BJ (cell line): ENCODE measurements around the gene CSNK1G2. TPM values are rescaled to one million over a fixed set of nuclear protein-coding genes. Genes with fewer than 3 reads are reported as not detected.

ENCODE experiments used
- CTCF ChIA-PET: fragments of 350-600 bp; formaldehyde crosslinking; extraction: SDS; loops from one replicate; lab custom pipeline; 2021; ENCODE audit warnings: antibody characterized with exemption, inconsistent platforms; lab: Yijun Ruan, JAX
- POLR2A ChIA-PET: fragments of 300-600 bp; sonication (Branson Sonifier 250); formaldehyde crosslinking; extraction: SDS; loops from one replicate; lab custom pipeline; 2021; ENCODE audit warnings: antibody characterized with exemption; lab: Charles Lee
- DNase-seq: peaks from one replicate; pipeline ENCODE4 v3.0.0-alpha.2; 2011; ENCODE audit warnings: low read depth
- H3K27me3 ChIP-seq: 2 replicates; pipeline ENCODE4 v1.6.0; 2011; ENCODE audit warnings: low read length; ENCODE audit not compliant: control insufficient read depth, insufficient read depth
- H3K36me3 ChIP-seq: 2 replicates; pipeline ENCODE4 v1.5.1; 2011; ENCODE audit warnings: low read length; ENCODE audit not compliant: control insufficient read depth, insufficient read depth
- H3K4me3 ChIP-seq: 2 replicates; pipeline ENCODE4 v1.5.1; 2011; ENCODE audit warnings: low read depth, mild to moderate bottlenecking, control low read depth, low read length
- CTCF ChIP-seq: IDR thresholded peaks from 2 replicates; pipeline ENCODE4 v1.5.1; 2011; ENCODE audit warnings: low read depth, mild to moderate bottlenecking, control low read depth, inconsistent platforms, low read length, moderate library complexity; ENCODE audit not compliant: insufficient read depth
- polyA plus RNA-seq: library from polyadenylated mRNA; depleted of rRNA; stranded (reverse); fragments of >200 nt; gene quantifications from 2 replicates; pipeline ENCODE4 v1.2.3, GENCODE V29; 2011

CSNK1G2 gene
- polyA plus RNA-seq, 1 experiment, result 48.1 TPM

- CTCF ChIA-PET, result no interaction called here
- H3K36me3 ChIP-seq, result peaks cover 24% of the 10 kb centered on the region
Observed at GRCh38 chr19:1922803-1923202, 18.2 kb upstream of the CSNK1G2 start.

GRCh38 chr19:1923319-1923718 lies 17.7 kb upstream of the CSNK1G2 start:
- peaks cover 23% of the 10 kb centered on the region for H3K36me3 ChIP-seq
- no peaks in the 10 kb centered on the region for H3K27me3 ChIP-seq
- DNase-seq, result no peak
- TF ChIP-seq CTCF, result no peak
- no peak overlapping the region for H3K4me3 ChIP-seq
- CTCF ChIA-PET, result interaction anchor here (1.0 kb wide), 1 partner anchor 13 kb away, joined by 3 read pairs; no protein-coding TSS in a partner anchor
- POLR2A ChIA-PET, result no interaction called here

More at GRCh38 chr19:1922803-1923202, 18.2 kb upstream of the CSNK1G2 start:
- POLR2A ChIA-PET, result no interaction called here
- no peaks in the 10 kb centered on the region for H3K27me3 ChIP-seq
- DNase-seq, result no peak
- no peak overlapping the region for H3K4me3 ChIP-seq
- TF ChIP-seq CTCF, result no peak

- H3K36me3 ChIP-seq, result peaks cover 20% of the 10 kb centered on the region
- no peak for DNase-seq
- ChIA-PET POLR2A (no interaction called here), CTCF (interaction anchor here (0.6 to 1.0 kb wide), 2 partner anchors 12 to 18 kb away, joined by 3 read pairs; no protein-coding TSS in a partner anchor)
- TF ChIP-seq CTCF, result no peak
- no peaks in the 10 kb centered on the region for H3K27me3 ChIP-seq
- no peak overlapping the region for H3K4me3 ChIP-seq
Observed at GRCh38 chr19:1924320-1924961, 16.5 kb upstream of the CSNK1G2 start.

GRCh38 chr19:1925544-1925943 lies 15.4 kb upstream of the CSNK1G2 start:
- DNase-seq, result no peak
- no peaks in the 10 kb centered on the region for H3K27me3 ChIP-seq
- CTCF ChIA-PET, result no interaction called here
- peaks cover 20% of the 10 kb centered on the region for H3K36me3 ChIP-seq
- no peak for TF ChIP-seq CTCF
- no peak overlapping the region for H3K4me3 ChIP-seq
- POLR2A ChIA-PET, result no interaction called here

GRCh38 chr19:1929021-1929742 lies 11.8 kb upstream of the CSNK1G2 start:
- Histone ChIP-seq H3K27me3 (no peaks in the 10 kb centered on the region), H3K4me3 (peak overlapping the region; percentile 20), H3K36me3 (peaks cover 6% of the 10 kb centered on the region)
- peak; percentile 97 for TF ChIP-seq CTCF
- DNase-seq, result peak; percentile 4
- CTCF ChIA-PET, result interaction anchor here (0.6 to 3.5 kb wide), 19 partner anchors 7 to 896 kb away, joined by 3 to 14 read pairs (median 4); no protein-coding TSS in a partner anchor
- POLR2A ChIA-PET, result no interaction called here
